Neural progenitor cell (in vitro differentiated cells): Measurements from ENCODE around the gene UBE3A. TPM values are rescaled to one million over a fixed set of nuclear protein-coding genes. Genes with fewer than 3 reads are reported as not detected.

Source experiments
- DNase-seq: peaks from one replicate; pipeline ENCODE4 v3.0.0-alpha.2; 2016; ENCODE audit warnings: low spot score
- H2AFZ ChIP-seq: fragments of 200-600 bp; sonication (generic); replicated peaks from 2 replicates; pipeline ENCODE4 v1.6.1; 2016; ENCODE audit warnings: antibody characterized with exemption
- H3F3A ChIP-seq: fragments of 200-600 bp; sonication (generic); 2 replicates; pipeline ENCODE4 v1.6.1; 2016; ENCODE audit warnings: antibody characterized with exemption, low read depth
- H3K27ac ChIP-seq: fragments of 200-600 bp; sonication (generic); 2 replicates; pipeline ENCODE4 v1.5.1; 2016; ENCODE audit warnings: mild to moderate bottlenecking
- H3K27me3 ChIP-seq: fragments of 200-600 bp; sonication (generic); 2 replicates; pipeline ENCODE4 v1.6.1; 2016; ENCODE audit warnings: mild to moderate bottlenecking, moderate library complexity
- H3K36me3 ChIP-seq: fragments of 200-600 bp; sonication (generic); 2 replicates; pipeline ENCODE4 v1.5.1; 2016
- H3K4me1 ChIP-seq: fragments of 200-600 bp; sonication (generic); 2 replicates; pipeline ENCODE4 v1.6.1; 2016; ENCODE audit warnings: mixed run types
- H3K4me2 ChIP-seq: fragments of 200-600 bp; sonication (generic); 2 replicates; pipeline ENCODE4 v1.6.1; 2016
- H3K4me3 ChIP-seq: fragments of 200-600 bp; sonication (generic); 2 replicates; pipeline ENCODE4 v1.5.1; 2016
- H3K79me2 ChIP-seq: fragments of 200-600 bp; sonication (generic); 2 replicates; pipeline ENCODE4 v1.6.1; 2016; ENCODE audit warnings: low read depth
- H3K9ac ChIP-seq: fragments of 200-600 bp; sonication (generic); 2 replicates; pipeline ENCODE4 v1.6.1; 2016
- H3K9me3 ChIP-seq: fragments of 200-600 bp; sonication (generic); 2 replicates; pipeline ENCODE4 v1.5.1; 2016; ENCODE audit warnings: low read depth
- H4K20me1 ChIP-seq: fragments of 200-600 bp; sonication (generic); 2 replicates; pipeline ENCODE4 v1.6.1; 2016; ENCODE audit warnings: low read depth
- H3K27ac Mint-ChIP-seq: 3 replicates; pipeline ENCODE4 v1.8.0; 2021; ENCODE audit warnings: mixed read lengths
- H3K27me3 Mint-ChIP-seq: 2 replicates; pipeline ENCODE4 v1.8.0; 2022; ENCODE audit warnings: low read depth, mild to moderate bottlenecking, inconsistent platforms, moderate library complexity, mixed read lengths; ENCODE audit not compliant: insufficient read depth
- H3K36me3 Mint-ChIP-seq: 3 replicates; pipeline ENCODE4 v1.8.0; 2021; ENCODE audit warnings: mixed read lengths
- H3K4me1 Mint-ChIP-seq: 3 replicates; pipeline ENCODE4 v1.8.0; 2021; ENCODE audit warnings: mixed read lengths
- H3K4me3 Mint-ChIP-seq: 3 replicates; pipeline ENCODE4 v1.8.0; 2021; ENCODE audit warnings: mild to moderate bottlenecking, moderate library complexity, mixed read lengths
- H3K9me3 Mint-ChIP-seq: 3 replicates; pipeline ENCODE4 v1.8.0; 2020; ENCODE audit warnings: mixed read lengths
- EZH2 ChIP-seq: fragments of 200-600 bp; sonication (generic); IDR thresholded peaks from 2 replicates; pipeline ENCODE4 v1.6.1; 2017; ENCODE audit warnings: antibody characterized with exemption, mild to moderate bottlenecking, moderate library complexity
- EZH2phosphoT487 ChIP-seq: fragments of 200-600 bp; sonication (generic); IDR thresholded peaks from 2 replicates; pipeline ENCODE4 v1.6.1; 2017; ENCODE audit warnings: antibody characterized with exemption
- total RNA-seq: library from RNA; depleted of rRNA; stranded (reverse); fragments of >200 nt; gene quantifications from 2 replicates; pipeline ENCODE4 v1.2.3, GENCODE V29; 2015; ENCODE audit warnings: low replicate concordance
- TF ChIP-seq, protein P1 (sequence below): fragments of 200-600 bp; sonication (generic); IDR thresholded peaks from 2 replicates; pipeline ENCODE4 v1.5.1; 2017; ENCODE audit warnings: antibody characterized with exemption, mild to moderate bottlenecking

UBE3A gene
- total RNA-seq, 1 donor from 2014 or later = 117 TPM

DNA sequence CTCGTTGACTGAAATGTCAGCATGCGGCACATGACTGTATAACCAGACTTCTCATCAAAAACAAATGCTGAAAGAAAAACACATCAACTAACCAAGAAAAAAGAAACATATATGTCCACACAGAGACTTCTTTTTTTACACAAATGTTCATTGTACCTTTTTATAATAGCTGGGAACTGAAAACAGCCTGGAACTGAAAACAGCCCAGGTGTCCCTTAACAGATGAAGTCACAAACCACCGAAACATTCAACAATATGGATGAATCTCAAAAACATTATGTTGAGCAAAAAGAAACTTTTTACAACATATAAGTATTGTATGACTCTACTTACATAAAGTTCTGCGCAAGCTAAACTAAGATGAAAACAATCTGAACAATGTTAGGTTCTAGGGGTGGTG lies 20.6 kb downstream of the UBE3A start:
- peaks cover 7% of the 10 kb centered on the region for H3K27me3 Mint-ChIP-seq
- Histone ChIP-seq H3K4me1 (peaks cover 27% of the 10 kb centered on the region), H3K4me2 (no peak overlapping the region), H2AFZ (no peak overlapping the region), H3K9me3 (no peaks in the 10 kb centered on the region), H3K27ac (no peak overlapping the region), H4K20me1 (peaks cover 67% of the 10 kb centered on the region), H3K4me3 (no peak overlapping the region), H3K79me2 (peaks cover 100% of the 10 kb centered on the region), H3K27me3 (no peaks in the 10 kb centered on the region), H3F3A (peaks cover 5% of the 10 kb centered on the region), H3K36me3 (no peaks in the 10 kb centered on the region), H3K9ac (no peak overlapping the region)
- no peak overlapping the region for H3K4me3 Mint-ChIP-seq
- no peak overlapping the region for H3K27ac Mint-ChIP-seq
- H3K4me1 Mint-ChIP-seq = no peaks in the 10 kb centered on the region
- TF ChIP-seq EZH2 (no peak), EZH2phosphoT487 (no peak)
- TF ChIP-seq, protein P1, sequence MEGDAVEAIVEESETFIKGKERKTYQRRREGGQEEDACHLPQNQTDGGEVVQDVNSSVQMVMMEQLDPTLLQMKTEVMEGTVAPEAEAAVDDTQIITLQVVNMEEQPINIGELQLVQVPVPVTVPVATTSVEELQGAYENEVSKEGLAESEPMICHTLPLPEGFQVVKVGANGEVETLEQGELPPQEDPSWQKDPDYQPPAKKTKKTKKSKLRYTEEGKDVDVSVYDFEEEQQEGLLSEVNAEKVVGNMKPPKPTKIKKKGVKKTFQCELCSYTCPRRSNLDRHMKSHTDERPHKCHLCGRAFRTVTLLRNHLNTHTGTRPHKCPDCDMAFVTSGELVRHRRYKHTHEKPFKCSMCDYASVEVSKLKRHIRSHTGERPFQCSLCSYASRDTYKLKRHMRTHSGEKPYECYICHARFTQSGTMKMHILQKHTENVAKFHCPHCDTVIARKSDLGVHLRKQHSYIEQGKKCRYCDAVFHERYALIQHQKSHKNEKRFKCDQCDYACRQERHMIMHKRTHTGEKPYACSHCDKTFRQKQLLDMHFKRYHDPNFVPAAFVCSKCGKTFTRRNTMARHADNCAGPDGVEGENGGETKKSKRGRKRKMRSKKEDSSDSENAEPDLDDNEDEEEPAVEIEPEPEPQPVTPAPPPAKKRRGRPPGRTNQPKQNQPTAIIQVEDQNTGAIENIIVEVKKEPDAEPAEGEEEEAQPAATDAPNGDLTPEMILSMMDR = no peak
- H3K9me3 Mint-ChIP-seq = peaks cover 73% of the 10 kb centered on the region
- no peak for DNase-seq
- H3K36me3 Mint-ChIP-seq = peaks cover 61% of the 10 kb centered on the region

DNA sequence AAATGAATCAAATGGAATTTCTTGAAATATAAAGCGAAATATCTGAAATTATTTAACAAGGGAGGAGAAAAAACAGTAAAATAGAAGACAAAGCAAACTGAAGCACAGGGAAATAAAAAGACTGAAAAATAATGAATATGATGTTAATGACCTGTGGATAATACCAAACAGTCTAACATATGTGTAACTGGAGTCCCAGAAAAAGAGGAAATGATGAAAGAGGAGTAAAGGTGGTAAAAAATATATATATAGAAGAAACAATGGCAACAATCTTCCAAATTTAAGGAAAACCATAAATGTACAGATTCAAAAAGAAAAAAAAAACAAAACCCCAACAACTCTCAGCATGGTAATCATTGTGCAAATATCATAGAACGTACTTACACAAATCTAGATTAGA lies 21.2 kb downstream of the UBE3A start:
- H2AFZ ChIP-seq = no peak overlapping the region
- no peaks in the 10 kb centered on the region for H3K27me3 ChIP-seq
- TF ChIP-seq EZH2 (no peak), EZH2phosphoT487 (no peak)
- TF ChIP-seq, protein P1 = no peak
- H3K27me3 Mint-ChIP-seq = peaks cover 7% of the 10 kb centered on the region
- peaks cover 27% of the 10 kb centered on the region for H3K4me1 ChIP-seq
- H3K4me3 Mint-ChIP-seq = no peak overlapping the region
- H3K36me3 Mint-ChIP-seq = peaks cover 64% of the 10 kb centered on the region
- peaks cover 78% of the 10 kb centered on the region for H3K9me3 Mint-ChIP-seq
- no peak for DNase-seq
- H3K36me3 ChIP-seq = no peaks in the 10 kb centered on the region
- peaks cover 73% of the 10 kb centered on the region for H4K20me1 ChIP-seq
- H3K79me2 ChIP-seq = peaks cover 100% of the 10 kb centered on the region
- H3K4me2 ChIP-seq = no peak overlapping the region
- H3K9ac ChIP-seq = no peak overlapping the region
- H3K9me3 ChIP-seq = no peaks in the 10 kb centered on the region
- peak overlapping the region; percentile 68 for H3K27ac ChIP-seq
- no peaks in the 10 kb centered on the region for H3K4me1 Mint-ChIP-seq
- no peak overlapping the region for H3K4me3 ChIP-seq
- H3F3A ChIP-seq = peaks cover 5% of the 10 kb centered on the region
- no peak overlapping the region for H3K27ac Mint-ChIP-seq

- TF ChIP-seq, protein P1 = no peak
- no peak for TF ChIP-seq EZH2phosphoT487
- no peak for TF ChIP-seq EZH2
- Histone ChIP-seq H2AFZ (no peak overlapping the region), H3K36me3 (no peaks in the 10 kb centered on the region), H3F3A (peaks cover 5% of the 10 kb centered on the region), H3K9ac (no peak overlapping the region), H3K4me1 (peaks cover 27% of the 10 kb centered on the region), H3K9me3 (no peaks in the 10 kb centered on the region), H3K79me2 (peaks cover 100% of the 10 kb centered on the region), H3K4me3 (peak overlapping the region; percentile 8), H3K27ac (peak overlapping the region; percentile 68), H3K4me2 (peak overlapping the region; percentile 69), H3K27me3 (no peaks in the 10 kb centered on the region), H4K20me1 (peaks cover 82% of the 10 kb centered on the region)
- no peak overlapping the region for H3K4me3 Mint-ChIP-seq
- H3K9me3 Mint-ChIP-seq = peaks cover 82% of the 10 kb centered on the region
- H3K4me1 Mint-ChIP-seq = no peaks in the 10 kb centered on the region
- no peak overlapping the region for H3K27ac Mint-ChIP-seq
- DNase-seq = peak; percentile 34
- peaks cover 60% of the 10 kb centered on the region for H3K36me3 Mint-ChIP-seq
- H3K27me3 Mint-ChIP-seq = peaks cover 7% of the 10 kb centered on the region
Observed at GRCh38 chr15:25416693-25417092, 22.1 kb downstream of the UBE3A start.
